Neural progenitor cell (in vitro differentiated cells): Measurements from ENCODE around the gene SGCD. TPM values are rescaled to one million over a fixed set of nuclear protein-coding genes. Genes with fewer than 3 reads are reported as not detected.

Experiments
- DNase-seq: peaks from one replicate; pipeline ENCODE4 v3.0.0-alpha.2; 2016; ENCODE audit warnings: low spot score
- H2AFZ ChIP-seq: fragments of 200-600 bp; sonication (generic); replicated peaks from 2 replicates; pipeline ENCODE4 v1.6.1; 2016; ENCODE audit warnings: antibody characterized with exemption
- H3F3A ChIP-seq: fragments of 200-600 bp; sonication (generic); 2 replicates; pipeline ENCODE4 v1.6.1; 2016; ENCODE audit warnings: antibody characterized with exemption, low read depth
- H3K27ac ChIP-seq: fragments of 200-600 bp; sonication (generic); 2 replicates; pipeline ENCODE4 v1.5.1; 2016; ENCODE audit warnings: mild to moderate bottlenecking
- H3K27me3 ChIP-seq: fragments of 200-600 bp; sonication (generic); 2 replicates; pipeline ENCODE4 v1.6.1; 2016; ENCODE audit warnings: mild to moderate bottlenecking, moderate library complexity
- H3K36me3 ChIP-seq: fragments of 200-600 bp; sonication (generic); 2 replicates; pipeline ENCODE4 v1.5.1; 2016
- H3K4me1 ChIP-seq: fragments of 200-600 bp; sonication (generic); 2 replicates; pipeline ENCODE4 v1.6.1; 2016; ENCODE audit warnings: mixed run types
- H3K4me2 ChIP-seq: fragments of 200-600 bp; sonication (generic); 2 replicates; pipeline ENCODE4 v1.6.1; 2016
- H3K4me3 ChIP-seq: fragments of 200-600 bp; sonication (generic); 2 replicates; pipeline ENCODE4 v1.5.1; 2016
- H3K79me2 ChIP-seq: fragments of 200-600 bp; sonication (generic); 2 replicates; pipeline ENCODE4 v1.6.1; 2016; ENCODE audit warnings: low read depth
- H3K9ac ChIP-seq: fragments of 200-600 bp; sonication (generic); 2 replicates; pipeline ENCODE4 v1.6.1; 2016
- H3K9me3 ChIP-seq: fragments of 200-600 bp; sonication (generic); 2 replicates; pipeline ENCODE4 v1.5.1; 2016; ENCODE audit warnings: low read depth
- H4K20me1 ChIP-seq: fragments of 200-600 bp; sonication (generic); 2 replicates; pipeline ENCODE4 v1.6.1; 2016; ENCODE audit warnings: low read depth
- H3K27ac Mint-ChIP-seq: 3 replicates; pipeline ENCODE4 v1.8.0; 2021; ENCODE audit warnings: mixed read lengths
- H3K27me3 Mint-ChIP-seq: 2 replicates; pipeline ENCODE4 v1.8.0; 2022; ENCODE audit warnings: low read depth, mild to moderate bottlenecking, inconsistent platforms, moderate library complexity, mixed read lengths; ENCODE audit not compliant: insufficient read depth
- H3K36me3 Mint-ChIP-seq: 3 replicates; pipeline ENCODE4 v1.8.0; 2021; ENCODE audit warnings: mixed read lengths
- H3K4me1 Mint-ChIP-seq: 3 replicates; pipeline ENCODE4 v1.8.0; 2021; ENCODE audit warnings: mixed read lengths
- H3K4me3 Mint-ChIP-seq: 3 replicates; pipeline ENCODE4 v1.8.0; 2021; ENCODE audit warnings: mild to moderate bottlenecking, moderate library complexity, mixed read lengths
- H3K9me3 Mint-ChIP-seq: 3 replicates; pipeline ENCODE4 v1.8.0; 2020; ENCODE audit warnings: mixed read lengths
- EZH2 ChIP-seq: fragments of 200-600 bp; sonication (generic); IDR thresholded peaks from 2 replicates; pipeline ENCODE4 v1.6.1; 2017; ENCODE audit warnings: antibody characterized with exemption, mild to moderate bottlenecking, moderate library complexity
- EZH2phosphoT487 ChIP-seq: fragments of 200-600 bp; sonication (generic); IDR thresholded peaks from 2 replicates; pipeline ENCODE4 v1.6.1; 2017; ENCODE audit warnings: antibody characterized with exemption
- total RNA-seq: library from RNA; depleted of rRNA; stranded (reverse); fragments of >200 nt; gene quantifications from 2 replicates; pipeline ENCODE4 v1.2.3, GENCODE V29; 2015; ENCODE audit warnings: low replicate concordance
- TF ChIP-seq, protein P1 (sequence below): fragments of 200-600 bp; sonication (generic); IDR thresholded peaks from 2 replicates; pipeline ENCODE4 v1.5.1; 2017; ENCODE audit warnings: antibody characterized with exemption, mild to moderate bottlenecking

The SGCD gene
- total RNA-seq, 1 donor from 2014 or later = not detected

- Histone ChIP-seq H3K9me3 (no peaks in the 10 kb centered on the region), H3K27me3 (no peaks in the 10 kb centered on the region), H3K4me2 (no peak overlapping the region), H2AFZ (no peak overlapping the region), H3K79me2 (no peaks in the 10 kb centered on the region), H3K9ac (no peak overlapping the region), H3K27ac (no peak overlapping the region), H3F3A (no peaks in the 10 kb centered on the region), H3K36me3 (no peaks in the 10 kb centered on the region), H3K4me1 (no peaks in the 10 kb centered on the region), H3K4me3 (no peak overlapping the region), H4K20me1 (no peaks in the 10 kb centered on the region)
- H3K9me3 Mint-ChIP-seq = no peaks in the 10 kb centered on the region
- no peak for TF ChIP-seq EZH2phosphoT487
- TF ChIP-seq EZH2 = no peak
- TF ChIP-seq, protein P1, sequence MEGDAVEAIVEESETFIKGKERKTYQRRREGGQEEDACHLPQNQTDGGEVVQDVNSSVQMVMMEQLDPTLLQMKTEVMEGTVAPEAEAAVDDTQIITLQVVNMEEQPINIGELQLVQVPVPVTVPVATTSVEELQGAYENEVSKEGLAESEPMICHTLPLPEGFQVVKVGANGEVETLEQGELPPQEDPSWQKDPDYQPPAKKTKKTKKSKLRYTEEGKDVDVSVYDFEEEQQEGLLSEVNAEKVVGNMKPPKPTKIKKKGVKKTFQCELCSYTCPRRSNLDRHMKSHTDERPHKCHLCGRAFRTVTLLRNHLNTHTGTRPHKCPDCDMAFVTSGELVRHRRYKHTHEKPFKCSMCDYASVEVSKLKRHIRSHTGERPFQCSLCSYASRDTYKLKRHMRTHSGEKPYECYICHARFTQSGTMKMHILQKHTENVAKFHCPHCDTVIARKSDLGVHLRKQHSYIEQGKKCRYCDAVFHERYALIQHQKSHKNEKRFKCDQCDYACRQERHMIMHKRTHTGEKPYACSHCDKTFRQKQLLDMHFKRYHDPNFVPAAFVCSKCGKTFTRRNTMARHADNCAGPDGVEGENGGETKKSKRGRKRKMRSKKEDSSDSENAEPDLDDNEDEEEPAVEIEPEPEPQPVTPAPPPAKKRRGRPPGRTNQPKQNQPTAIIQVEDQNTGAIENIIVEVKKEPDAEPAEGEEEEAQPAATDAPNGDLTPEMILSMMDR = no peak
- peaks cover 4% of the 10 kb centered on the region for H3K27me3 Mint-ChIP-seq
- no peak overlapping the region for H3K4me3 Mint-ChIP-seq
- H3K36me3 Mint-ChIP-seq = no peaks in the 10 kb centered on the region
- DNase-seq = no peak
- no peak overlapping the region for H3K27ac Mint-ChIP-seq
- peaks cover 11% of the 10 kb centered on the region for H3K4me1 Mint-ChIP-seq
Observed at GRCh38 chr5:156593546-156593945, 266.6 kb downstream of the SGCD start.

DNA sequence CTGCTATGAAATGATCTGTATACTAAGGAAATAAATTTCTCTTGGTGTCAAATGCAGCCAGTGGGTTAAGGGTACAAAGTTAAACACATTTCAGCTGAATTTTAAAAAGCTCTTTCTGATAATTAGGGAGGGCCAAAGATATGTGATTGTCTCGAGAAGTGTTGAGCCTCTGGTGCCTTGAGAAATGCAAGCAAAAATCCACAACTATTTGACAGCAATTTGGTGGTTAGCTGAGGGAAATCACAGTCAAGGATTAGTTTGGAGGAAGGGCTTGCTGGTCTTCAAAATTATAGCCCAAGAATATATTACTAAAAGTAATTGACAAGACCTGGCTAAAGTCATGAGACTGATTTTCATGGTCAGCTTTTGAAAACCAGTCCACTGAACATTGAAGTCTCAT is 267.4 kb downstream of the SGCD start:
- Histone ChIP-seq H3K36me3 (no peaks in the 10 kb centered on the region), H3K4me2 (no peak overlapping the region), H3K79me2 (no peaks in the 10 kb centered on the region), H4K20me1 (no peaks in the 10 kb centered on the region), H3K9me3 (no peaks in the 10 kb centered on the region), H3K4me1 (no peaks in the 10 kb centered on the region), H3F3A (no peaks in the 10 kb centered on the region), H2AFZ (no peak overlapping the region), H3K27ac (no peak overlapping the region), H3K9ac (no peak overlapping the region), H3K4me3 (no peak overlapping the region), H3K27me3 (no peaks in the 10 kb centered on the region)
- no peak for DNase-seq
- H3K4me1 Mint-ChIP-seq = peaks cover 11% of the 10 kb centered on the region
- TF ChIP-seq, protein P1 = no peak
- TF ChIP-seq EZH2phosphoT487 (no peak), EZH2 (no peak)
- H3K36me3 Mint-ChIP-seq = no peaks in the 10 kb centered on the region
- no peak overlapping the region for H3K4me3 Mint-ChIP-seq
- H3K27me3 Mint-ChIP-seq = peaks cover 4% of the 10 kb centered on the region
- H3K27ac Mint-ChIP-seq = no peak overlapping the region
- no peaks in the 10 kb centered on the region for H3K9me3 Mint-ChIP-seq

GRCh38 chr5:156595132-156595787 is 268.3 kb downstream of the SGCD start:
- Histone ChIP-seq H3K9ac (no peak overlapping the region), H3K79me2 (no peaks in the 10 kb centered on the region), H3K36me3 (no peaks in the 10 kb centered on the region), H3K4me1 (no peaks in the 10 kb centered on the region), H3K27me3 (no peaks in the 10 kb centered on the region), H3K27ac (no peak overlapping the region), H3K9me3 (no peaks in the 10 kb centered on the region), H3K4me3 (no peak overlapping the region), H3F3A (no peaks in the 10 kb centered on the region), H3K4me2 (no peak overlapping the region), H2AFZ (no peak overlapping the region), H4K20me1 (no peaks in the 10 kb centered on the region)
- Mint-ChIP-seq H3K9me3 (no peaks in the 10 kb centered on the region), H3K4me3 (no peak overlapping the region), H3K4me1 (peaks cover 11% of the 10 kb centered on the region), H3K27ac (no peak overlapping the region), H3K36me3 (no peaks in the 10 kb centered on the region), H3K27me3 (peaks cover 7% of the 10 kb centered on the region)
- DNase-seq = no peak
- TF ChIP-seq, protein P1 = no peak
- TF ChIP-seq EZH2 (no peak), EZH2phosphoT487 (no peak)
